NT2/D1 (cell line): ENCODE results near the gene PCDHB16.

Source experiments
- SUZ12 ChIP-seq: IDR thresholded peaks from 2 replicates; pipeline ENCODE4 v1.6.1; 2011; ENCODE audit not compliant: insufficient read length, insufficient read depth; ENCODE audit errors: extremely low read depth
- YY1 ChIP-seq: IDR thresholded peaks from 2 replicates; pipeline ENCODE4 v1.6.1; 2011; ENCODE audit not compliant: insufficient read length, insufficient read depth

DNA sequence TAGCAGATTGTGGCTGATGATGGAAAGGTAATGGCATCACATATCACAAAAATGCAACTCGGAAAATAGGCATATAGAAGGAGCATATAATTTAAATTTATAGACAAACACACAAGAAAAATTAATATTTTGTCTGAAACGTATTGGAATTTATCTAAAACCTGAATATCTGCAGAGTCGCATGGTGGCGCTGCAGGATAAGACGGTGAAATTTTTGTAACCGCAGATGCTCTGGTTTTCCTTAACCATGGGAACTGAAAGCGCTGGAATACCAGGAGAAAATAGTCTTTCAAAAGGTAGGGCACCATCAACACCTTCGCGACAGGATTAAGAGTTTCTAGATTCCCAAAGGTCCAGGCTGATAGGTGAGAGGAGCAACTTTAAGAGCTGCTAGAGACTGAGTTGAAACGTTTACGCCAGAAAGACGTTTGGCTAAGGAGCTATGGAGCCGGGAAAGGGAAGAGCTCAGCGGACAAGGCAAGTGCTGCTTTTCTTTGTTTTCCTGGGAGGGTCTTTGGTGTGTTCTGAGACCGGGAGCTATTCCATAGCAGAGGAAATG lies 52.0 kb downstream of the PCDHB16 start:
- TF ChIP-seq SUZ12 (no peak), YY1 (no peak)
